ENCODE results near the gene FEZF2.

DNA sequence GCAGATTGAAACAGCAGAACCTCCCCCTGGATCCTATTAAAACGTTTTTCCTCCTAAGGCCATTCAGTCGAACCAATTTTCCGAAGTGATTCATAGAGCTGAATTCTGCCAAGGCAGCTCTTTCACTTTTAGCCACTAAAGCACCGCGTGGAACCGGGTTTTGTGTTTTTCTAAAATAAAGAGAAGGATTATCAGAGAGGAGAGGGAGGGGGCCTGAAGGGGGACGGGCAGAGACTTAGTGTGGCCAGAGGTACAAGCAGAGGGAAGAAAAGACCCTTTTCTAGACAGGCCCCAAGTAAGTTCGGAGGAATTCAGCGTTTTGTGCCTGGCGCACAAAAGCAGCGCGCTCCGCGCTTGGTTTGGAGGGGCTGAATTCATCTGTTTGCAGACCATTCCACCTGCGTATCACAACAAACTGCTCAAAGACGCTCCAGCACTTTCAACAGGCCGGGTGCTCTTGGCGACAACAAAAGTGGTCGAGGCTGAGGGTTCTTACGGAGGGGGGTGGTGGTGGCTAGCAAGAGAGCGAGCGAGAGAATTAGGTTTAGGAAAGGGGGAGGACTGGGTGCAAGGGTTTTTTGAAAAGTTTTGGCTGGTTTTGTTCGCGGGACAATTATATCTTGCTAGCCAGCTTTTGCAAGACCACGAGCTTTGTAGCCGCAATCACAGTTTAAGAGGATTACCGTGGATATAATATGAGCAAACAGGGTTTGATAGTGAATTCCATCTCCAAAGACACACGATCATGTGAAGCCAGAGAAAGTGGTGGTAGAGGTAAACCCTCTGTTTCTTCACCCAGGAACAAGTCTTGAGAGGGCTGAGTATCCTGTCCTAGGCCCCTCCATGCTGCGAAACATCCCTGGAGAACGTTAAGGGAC, 1.2 kb upstream of the FEZF2 start:
- TF ChIP-seq ELF4 (IDR thresholded peaks at IDR 0.05), result no peak
- TF ChIP-seq FOXA1 (IDR thresholded peaks at IDR 0.05), result no peak
- no peak for TF ChIP-seq SP1 (IDR thresholded peaks at IDR 0.05)
- no peak for TF ChIP-seq TARDBP (IDR thresholded peaks at IDR 0.05)
- TF ChIP-seq SUZ12 (IDR thresholded peaks at IDR 0.05), result no peak
- no peak for TF ChIP-seq BHLHE40 (IDR thresholded peaks at IDR 0.05; ENCODE audit: borderline replicate concordance)
- no peak for TF ChIP-seq ARNT (IDR thresholded peaks at IDR 0.05)
- TF ChIP-seq HDGF (IDR thresholded peaks at IDR 0.05; ENCODE audit: borderline replicate concordance), result no peak
- no peak for TF ChIP-seq ZNF384 (IDR thresholded peaks at IDR 0.05)
- TF ChIP-seq CTBP1 (IDR thresholded peaks at IDR 0.05; ENCODE audit: borderline replicate concordance), result no peak
- TF ChIP-seq, protein P1, sequence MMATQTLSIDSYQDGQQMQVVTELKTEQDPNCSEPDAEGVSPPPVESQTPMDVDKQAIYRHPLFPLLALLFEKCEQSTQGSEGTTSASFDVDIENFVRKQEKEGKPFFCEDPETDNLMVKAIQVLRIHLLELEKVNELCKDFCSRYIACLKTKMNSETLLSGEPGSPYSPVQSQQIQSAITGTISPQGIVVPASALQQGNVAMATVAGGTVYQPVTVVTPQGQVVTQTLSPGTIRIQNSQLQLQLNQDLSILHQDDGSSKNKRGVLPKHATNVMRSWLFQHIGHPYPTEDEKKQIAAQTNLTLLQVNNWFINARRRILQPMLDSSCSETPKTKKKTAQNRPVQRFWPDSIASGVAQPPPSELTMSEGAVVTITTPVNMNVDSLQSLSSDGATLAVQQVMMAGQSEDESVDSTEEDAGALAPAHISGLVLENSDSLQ (IDR thresholded peaks at IDR 0.05), result no peak
- no peak for TF ChIP-seq L3MBTL2 (conservative IDR thresholded peaks at IDR 0.05)
- TF ChIP-seq NFRKB (IDR thresholded peaks at IDR 0.05), result no peak
- TF ChIP-seq FOXM1 (IDR thresholded peaks at IDR 0.05; ENCODE audit: borderline replicate concordance), result no peak

All from HEK293T (cell line).